NCI-H510A (cell line): ENCODE measurements around the gene RUNDC3A.
A peak's percentile ranks its signal among the peaks of the same experiment; 100 is the strongest.
"Not testable (repeated sequence)": the region's sequence is repeated elsewhere in the genome, so short reads cannot be mapped to it uniquely, and the experiment has no call there.

Experiments
- DNase-seq: peaks from one replicate; lab custom pipeline; 2025; lab: John Stamatoyannopoulos, UW

Gene RUNDC3A

DNA sequence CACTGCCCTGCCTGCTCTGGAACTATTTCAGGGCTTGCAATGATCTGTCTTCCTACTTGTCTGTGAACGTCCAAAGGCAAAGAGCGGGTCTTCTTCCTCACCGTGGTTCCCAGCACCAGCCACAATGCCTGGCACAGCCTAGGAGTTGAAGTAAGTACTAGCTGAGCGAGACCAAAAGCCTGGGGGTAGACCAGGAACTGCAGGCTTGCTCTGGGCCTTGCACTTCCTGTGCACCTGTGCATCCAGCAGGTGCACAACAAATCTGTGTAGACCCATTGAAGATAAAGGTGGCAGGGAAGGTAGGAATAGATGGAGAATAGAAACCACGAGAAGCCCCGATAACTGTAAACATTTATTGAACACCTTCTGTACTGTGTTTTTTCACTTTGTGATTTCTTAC lies 50.6 kb downstream of the RUNDC3A start:
- DNase-seq, result no peak

DNA sequence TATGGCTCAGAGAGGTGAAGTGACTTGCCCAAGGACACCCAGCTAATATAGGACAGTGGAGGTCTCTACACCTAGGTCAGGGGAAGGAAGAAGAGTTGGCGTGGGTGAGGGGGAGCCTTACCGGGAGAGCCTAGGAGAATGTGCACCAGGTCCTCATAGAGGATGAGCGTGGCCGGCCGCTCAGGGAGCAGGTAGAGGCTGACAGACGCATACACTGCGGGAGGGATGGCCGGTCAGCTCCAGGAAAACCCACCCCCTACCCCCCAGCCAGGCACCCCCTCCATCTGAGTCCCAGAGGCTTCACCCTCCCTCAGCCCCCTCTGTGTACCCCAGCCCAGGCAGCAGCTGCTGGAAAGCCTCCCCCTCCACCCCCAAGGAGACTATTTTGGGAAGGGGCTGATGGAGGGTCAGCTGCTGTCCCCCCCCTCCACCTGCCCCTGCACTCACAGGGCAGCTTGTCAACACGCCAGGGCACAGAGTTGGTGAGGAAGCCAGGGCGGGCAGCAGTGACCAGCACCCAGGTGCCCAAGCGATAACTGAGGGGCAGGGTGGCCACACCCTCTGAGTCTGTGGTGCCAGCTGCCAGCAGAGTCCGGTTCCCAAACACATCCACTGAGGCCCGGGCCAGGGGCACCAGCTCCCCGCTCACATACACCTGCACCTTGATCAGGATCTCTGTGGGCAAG lies 51.2 kb downstream of the RUNDC3A start:
- no peak for DNase-seq

DNA sequence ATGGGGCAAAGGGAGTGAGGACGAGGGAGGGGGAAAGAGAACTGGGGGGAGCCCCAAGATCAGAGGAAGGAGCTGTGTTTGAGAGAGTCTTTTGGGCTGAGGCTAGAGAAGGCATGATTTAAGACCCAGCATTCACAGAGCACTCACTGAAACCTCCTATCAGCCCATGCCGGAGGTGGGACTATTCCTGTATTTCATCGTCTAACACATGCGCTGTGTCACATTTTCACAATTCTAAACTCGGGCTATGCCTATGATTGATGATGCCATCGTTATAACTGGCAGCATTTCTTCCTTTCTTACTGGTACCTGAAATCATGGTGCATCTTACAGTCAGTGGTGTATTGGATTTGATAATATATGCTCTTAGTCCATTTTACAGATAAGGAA lies 51.7 kb downstream of the RUNDC3A start:
- DNase-seq, result no peak

DNA sequence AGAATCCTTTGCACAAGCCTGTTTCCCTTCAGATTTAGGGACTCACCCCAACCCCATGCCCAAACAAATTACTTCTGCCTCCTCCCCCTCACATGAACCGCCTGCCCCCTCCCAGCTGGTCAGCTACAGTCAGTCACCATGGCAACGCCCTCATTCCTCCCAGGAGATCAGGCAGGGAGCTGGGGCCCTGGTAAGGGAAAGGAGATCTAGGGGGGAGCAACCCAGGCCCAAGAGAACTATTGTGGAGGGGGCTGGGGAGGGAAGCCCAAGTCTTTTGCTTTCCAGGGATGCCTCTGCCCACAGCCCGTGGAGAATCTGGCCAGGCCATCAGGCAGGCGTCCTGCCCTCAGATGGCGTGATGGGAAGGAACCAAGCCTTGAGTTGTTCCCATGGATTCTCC lies 52.4 kb downstream of the RUNDC3A start:
- no peak for DNase-seq

DNA sequence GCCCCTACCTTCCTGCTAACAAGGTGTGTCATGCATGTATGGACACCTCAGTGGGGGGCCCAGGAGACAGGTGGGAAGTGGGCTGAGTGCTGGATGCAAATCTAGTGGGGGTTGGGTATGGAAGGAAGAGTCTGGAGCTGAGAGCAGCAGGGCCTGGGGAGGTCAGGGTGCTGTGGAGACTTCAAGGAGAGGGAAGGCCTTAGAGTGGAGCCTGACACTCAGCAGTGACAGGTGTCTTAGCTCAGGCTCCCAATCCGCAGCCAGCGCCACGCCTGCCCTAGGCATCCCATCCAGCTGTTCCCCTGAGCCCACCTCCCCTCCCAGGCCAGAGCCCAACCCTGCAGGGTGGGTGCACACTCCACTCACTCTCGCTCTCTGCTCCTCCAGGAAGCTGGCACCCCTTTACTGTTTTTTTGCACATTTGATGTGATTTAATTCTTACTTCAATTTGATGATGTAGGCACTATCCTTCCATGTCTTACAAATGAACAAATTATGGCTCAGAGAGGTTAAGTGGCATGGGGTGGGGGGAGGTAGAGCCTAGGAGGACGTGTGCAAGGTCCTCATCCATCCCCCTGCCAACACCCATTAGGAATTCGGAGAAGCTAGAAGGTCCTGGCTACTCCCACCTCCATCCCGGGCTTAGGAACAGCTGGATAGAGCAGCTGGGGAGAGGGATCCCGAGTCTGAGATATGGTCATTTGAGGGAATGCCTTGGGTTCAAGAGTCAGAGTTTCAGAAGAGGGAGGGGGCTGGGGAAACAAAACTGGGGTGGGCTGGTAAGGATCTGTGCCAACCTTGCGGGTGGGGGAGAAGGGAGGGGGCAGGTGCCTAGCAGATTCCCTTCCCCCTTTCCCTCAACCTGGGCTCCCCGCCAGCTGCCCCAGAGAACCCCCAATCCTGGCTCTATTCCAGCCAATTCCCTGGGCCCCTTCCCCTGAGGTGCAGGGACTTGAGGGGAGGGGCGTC lies 53.2 kb downstream of the RUNDC3A start:
- DNase-seq, result no peak

DNA sequence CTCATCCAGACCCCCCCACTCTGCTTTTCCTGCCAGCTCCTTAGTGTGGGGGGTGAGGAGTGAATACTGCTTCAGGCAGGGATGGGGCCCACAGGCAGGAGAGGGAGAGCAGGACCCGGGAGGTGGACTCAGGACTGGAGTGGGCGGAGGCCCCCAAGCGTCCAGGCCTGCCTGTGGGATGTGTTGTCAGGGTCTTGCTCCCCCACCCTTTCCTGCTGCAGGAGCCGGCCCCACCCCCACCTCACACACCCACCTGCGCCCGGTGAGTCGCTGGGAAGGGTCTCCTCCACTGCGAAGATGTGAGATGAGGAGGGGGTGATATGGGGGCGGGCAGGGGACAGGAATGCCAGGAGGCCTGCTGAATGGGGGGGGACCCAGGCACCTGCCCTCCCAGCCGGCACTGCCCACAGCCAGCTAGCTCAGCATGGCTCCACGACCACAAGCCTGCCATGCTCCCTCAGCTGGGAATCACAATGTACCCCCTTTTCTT lies 54.1 kb downstream of the RUNDC3A start:
- no peak for DNase-seq

DNA sequence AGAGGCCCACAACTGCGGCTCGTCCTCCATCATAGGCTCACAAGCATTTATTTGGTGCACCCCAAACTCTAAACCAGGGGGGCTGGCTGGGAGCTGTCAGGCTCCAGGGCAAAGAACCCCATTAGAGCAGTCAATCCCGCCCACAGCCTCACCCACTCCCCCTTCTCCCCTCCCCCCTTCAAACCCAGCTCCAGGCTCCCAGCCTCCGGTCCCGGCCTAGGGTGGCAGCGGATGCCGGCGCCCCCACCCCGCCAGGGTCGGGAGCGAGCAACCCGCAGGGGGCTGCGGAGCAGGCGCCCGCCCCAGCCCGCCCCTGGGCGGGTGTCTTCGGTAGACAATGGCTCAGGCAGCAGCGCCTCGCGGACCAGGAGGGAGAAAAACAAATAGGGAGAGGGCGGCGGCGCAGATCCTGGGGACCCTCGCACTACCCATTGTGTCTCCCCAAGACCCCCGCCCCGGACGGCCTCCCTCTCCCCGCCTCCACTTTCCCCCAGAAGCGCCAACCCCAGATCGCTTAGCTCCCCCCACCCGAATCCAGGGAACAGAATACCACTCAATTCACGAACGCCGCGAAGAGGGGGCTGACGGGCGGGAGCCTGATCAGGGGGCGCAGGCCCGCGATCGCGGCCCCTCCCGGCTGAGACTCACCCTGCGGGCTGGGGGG lies 54.7 kb downstream of the RUNDC3A start:
- no peak for DNase-seq

DNA sequence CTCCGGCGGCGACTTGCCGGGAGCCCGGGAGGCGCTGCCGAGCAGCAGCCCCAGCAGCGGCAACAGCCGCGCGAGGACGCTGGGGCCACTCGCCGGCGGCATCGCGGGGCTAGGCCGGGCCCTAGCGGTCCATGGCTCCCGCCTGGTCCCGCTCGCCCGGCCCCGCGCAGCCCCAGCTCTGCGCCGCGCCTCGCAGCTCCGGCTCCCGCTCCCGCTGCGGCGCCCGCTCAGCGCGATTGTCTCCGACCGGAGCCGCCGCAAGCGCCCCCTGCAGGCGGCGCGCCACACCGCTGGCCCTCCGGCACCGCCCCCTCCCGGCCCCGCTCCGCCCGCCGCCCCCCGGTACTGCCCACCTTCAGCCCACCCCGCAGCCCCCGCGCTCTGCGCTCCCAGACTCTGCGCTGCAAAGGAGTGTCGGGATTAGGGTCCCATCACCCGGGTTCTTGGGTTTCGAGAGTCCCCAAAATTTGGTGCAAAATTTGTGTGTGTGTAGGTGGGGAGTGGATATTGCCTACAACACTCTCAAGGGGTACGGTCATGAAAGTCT lies 55.3 kb downstream of the RUNDC3A start, which contains the start of gene FAM171A2:
Gene FAM171A2, minus strand, starts transcription at position 241 of the 547 bp plus-strand sequence. Its CDS starts 139 bp downstream, at position 102.
- DNase-seq, result peak; percentile 64

DNA sequence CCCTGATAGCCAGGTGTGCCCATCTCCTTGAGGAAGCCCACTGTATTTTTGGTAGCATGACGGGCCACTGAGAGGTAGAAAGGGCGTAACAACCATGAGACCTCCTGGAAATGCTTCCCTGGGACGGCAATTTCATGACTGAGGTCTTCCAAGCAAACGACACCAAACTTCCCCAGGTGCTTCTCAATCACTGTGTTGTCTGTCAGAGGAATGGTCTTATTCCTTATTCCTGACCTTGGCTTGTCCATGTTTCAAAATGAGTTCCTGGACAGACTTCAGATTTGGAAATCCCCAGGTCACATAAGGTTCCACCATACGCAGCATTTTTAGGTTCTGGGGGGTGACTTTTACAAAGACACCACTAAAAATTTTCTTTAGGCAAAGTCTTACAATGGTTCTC lies 56.6 kb downstream of the RUNDC3A start:
- not testable (repeated sequence) for DNase-seq

DNA sequence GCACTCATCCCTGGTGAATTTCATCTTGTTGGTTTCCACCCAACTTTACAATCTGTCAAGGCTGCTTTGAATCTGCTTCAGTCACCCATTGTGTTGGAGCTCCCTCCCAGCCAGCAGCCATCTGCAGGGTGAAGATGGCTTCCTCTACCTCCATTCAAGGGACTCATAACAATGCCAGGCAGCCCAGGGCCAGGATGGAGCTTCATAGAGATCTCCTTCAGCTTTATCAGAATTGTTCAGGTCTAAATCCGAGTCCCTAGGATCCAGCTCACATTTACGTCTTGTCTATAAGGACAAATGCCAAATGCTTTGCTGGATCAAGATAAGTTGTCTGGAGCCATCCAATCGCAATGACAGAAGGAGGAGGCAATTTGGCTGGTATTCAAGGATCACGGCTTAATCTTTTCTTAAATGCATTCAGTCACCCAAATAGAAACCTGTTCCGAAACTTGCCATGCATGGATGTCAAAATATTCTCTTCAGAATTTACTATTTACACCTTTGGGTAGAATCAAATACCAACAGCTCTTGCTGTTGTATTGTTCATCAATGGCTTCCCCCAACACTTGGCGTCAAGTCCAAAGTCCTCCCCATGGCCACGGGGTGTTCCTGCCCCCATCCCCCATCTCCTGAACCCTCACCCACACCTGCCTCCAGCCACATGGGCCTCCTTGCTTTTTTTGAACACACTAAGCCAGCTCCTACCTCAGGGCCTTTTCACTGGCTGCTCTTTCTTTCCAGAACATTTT lies 59.0 kb downstream of the RUNDC3A start:
- DNase-seq, result no peak
